ENCODE data around the gene NR4A2.
"Not testable (repeated sequence)": the region's sequence is repeated elsewhere in the genome, so short reads cannot be mapped to it uniquely, and the experiment has no call there.

The NR4A2 gene

GRCh38 chr2:156320486-156321098, 11.9 kb downstream of the NR4A2 start:
- no peak for DNase-seq

DNA sequence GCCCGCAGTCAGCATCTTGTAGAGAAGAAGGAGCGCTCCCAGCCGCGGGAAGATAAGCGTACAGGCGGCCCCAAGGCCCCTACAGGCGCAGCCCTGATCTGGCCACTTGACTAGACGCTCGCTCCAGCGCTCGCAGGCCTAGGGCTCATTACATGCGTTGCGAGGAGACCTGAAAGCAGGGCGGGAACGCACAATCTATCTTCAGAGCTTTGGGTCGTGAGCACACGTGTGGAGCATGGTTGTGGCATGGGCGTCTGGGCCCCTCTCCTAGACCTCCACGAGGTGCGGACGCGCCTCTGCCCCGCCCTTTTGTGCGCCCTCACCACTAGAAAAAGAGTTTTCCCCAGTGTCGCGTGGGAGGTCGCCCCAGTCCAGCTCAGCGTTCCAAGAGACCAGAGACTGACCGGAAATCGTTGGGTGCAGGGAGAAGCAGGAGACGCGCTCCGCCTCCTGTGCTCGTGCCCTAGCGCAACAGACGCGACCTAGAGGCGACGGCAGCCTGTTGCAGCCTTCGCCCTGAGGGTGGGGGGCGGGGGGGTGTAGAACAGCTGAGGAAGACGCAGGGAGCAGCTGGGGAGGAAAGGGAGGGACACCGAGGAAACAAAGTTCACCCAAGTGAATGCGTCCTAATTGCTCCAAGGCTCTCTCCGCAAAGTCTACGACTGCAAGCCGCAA, 12.6 kb downstream of the NR4A2 start:
- DNase-seq = no peak

GRCh38 chr2:156317631-156318030, 14.9 kb downstream of the NR4A2 start:
- no peak for DNase-seq

DNA sequence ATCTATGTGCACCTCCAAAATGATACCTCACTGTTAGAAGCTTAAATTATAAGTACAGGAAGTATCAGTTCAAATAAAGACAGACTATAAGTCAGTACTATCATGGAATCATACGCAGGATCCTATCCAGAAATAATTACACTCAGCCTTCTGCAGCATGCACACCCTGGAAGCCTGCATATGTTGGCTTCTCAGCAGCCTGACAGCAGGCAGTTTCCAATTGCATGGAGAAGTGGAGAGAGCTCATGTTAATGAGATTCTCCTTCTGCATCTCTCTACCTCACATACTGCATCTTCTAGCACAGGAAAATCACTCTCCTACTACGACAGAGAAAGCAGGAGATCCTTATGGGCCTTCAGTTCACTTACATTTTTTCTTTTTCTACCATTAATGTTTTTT, 20.5 kb downstream of the NR4A2 start:
- no peak for DNase-seq

DNA sequence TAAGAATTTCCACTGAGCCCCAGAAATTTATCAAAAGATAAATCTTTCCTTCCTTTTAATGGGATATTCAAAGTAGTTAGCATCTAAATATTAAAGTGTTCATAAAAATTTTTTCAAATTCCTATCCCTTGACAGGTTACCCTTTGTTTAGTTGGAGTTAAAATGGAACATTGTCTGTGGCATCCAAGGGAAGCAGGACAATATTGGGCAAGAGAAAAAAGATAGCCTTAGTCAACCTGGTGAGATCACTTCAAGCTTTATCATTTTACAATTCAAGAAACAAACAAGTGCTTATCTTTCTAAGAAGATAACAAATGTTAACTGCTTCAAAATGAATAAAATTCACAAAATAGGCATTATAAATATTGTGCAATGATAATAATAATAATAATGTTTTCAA, 21.7 kb downstream of the NR4A2 start:
- DNase-seq = no peak

DNA sequence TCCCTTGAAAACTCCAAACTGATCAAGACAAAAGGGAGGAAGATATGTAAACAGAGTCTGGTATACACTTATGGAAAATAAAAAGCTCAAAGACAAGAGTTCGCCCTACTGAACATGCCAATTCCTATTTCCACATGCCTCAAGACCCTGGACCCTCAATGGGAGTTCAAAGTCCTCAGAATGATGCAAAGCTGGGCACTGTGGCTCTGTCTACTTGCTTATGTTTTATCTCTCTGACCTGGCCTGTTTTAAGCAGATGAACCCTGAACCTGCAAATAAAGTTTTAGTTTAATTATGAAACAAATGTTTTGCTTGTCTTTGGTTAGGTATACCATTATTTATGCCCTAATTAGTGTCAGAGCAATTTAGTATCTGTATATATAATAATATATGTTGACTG, 22.6 kb downstream of the NR4A2 start:
- DNase-seq = no peak

DNA sequence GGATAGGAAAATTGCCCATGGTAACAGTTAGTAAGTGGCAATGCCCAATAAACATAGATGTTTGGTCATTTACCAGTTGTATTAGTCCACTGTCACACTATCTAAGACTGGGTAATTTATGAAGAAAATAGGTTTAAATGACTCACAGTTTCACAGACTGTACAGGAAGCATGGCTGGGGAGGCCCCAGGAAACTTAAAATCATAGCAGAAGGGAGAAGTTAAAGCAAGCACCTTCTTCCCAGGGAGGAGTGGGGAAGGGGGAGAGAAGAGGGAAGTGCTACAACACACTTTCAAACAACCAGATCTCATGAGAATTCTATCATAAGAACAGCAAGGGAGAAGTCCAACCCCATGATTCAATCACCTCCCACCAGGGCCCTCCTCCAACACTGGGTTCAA, 23.4 kb downstream of the NR4A2 start:
- no peak for DNase-seq

DNA sequence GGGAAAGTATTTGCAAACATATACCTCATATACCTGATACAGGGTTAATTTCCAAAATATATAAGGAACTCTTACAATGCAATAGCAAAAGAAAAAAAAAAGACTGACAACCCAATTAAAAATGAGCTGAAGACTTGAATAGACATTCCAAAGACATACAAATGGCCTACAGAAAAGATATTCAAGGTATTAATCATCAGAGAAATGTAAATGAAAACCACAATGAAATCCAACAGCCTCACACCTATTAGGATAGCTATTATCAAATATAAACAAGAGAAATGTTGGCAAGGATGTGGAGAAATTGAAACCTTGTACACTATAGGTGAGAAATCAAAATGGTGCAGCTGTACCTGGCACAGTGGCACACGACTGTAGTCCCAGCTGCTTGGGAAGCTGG, 25.7 kb downstream of the NR4A2 start:
- no peak for DNase-seq

- no peak for DNase-seq
Measured at GRCh38 chr2:156305121-156305520, 27.4 kb downstream of the NR4A2 start.

- no peak for DNase-seq
Measured at GRCh38 chr2:156300337-156300736, 32.2 kb downstream of the NR4A2 start.

DNA sequence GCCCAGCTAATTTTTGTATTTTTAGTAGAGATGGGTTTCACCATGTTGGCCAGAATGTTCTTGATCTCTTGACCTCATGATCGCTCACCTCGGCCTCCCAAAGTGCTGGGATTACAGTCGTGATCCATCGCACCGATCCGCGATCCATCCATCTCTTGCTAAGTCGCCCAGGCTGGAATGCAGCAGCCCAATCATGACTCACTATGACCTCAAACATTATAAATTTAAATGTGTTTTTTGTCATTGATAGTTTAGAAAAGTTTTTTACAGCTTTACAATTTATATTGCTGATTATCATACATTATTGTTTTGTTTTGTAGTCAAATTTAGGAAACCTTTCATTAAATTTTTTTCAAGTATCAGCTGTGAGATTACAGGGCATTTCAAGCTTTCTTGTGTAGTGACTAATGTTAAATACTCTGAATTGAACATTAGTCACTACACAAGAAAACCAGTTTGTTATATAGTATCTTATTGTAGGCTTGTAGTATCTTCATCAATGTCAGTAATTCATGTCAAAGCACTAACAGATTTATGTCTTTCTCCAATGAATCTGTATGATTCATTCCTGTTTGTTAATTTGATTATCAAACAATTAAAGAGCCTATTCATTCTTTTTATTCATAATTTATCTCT, 37.5 kb downstream of the NR4A2 start:
- DNase-seq = no peak

- DNase-seq = not testable (repeated sequence)
Measured at GRCh38 chr2:156293382-156293781, 39.1 kb downstream of the NR4A2 start.

GRCh38 chr2:156279446-156280150, 52.9 kb downstream of the NR4A2 start:
- no peak for DNase-seq
